GM12875 (cell line): Measurements from ENCODE around the gene ING5.

Experiments
- H3K4me3 ChIP-seq: one replicate; pipeline ENCODE4 v1.5.1; 2011; ENCODE audit warnings: low read depth, low read length, control low read depth
- CTCF ChIP-seq: IDR thresholded peaks from 2 replicates; pipeline ENCODE4 v1.5.1; 2011; ENCODE audit warnings: low read depth, mild to moderate bottlenecking, control low read depth, inconsistent platforms, low read length, moderate library complexity, borderline replicate concordance; ENCODE audit not compliant: insufficient read depth

Gene ING5

GRCh38 chr2:241678784-241679540 lies 22.9 kb upstream of the ING5 start:
- no peak for TF ChIP-seq CTCF
- H3K4me3 ChIP-seq, result no peak overlapping the region

GRCh38 chr2:241680044-241680443 lies 21.8 kb upstream of the ING5 start:
- no peak for TF ChIP-seq CTCF
- H3K4me3 ChIP-seq, result no peak overlapping the region

GRCh38 chr2:241680827-241681599 lies 20.8 kb upstream of the ING5 start:
- TF ChIP-seq CTCF, result no peak
- H3K4me3 ChIP-seq, result no peak overlapping the region

GRCh38 chr2:241686324-241686649 lies 15.6 kb upstream of the ING5 start:
- no peak for TF ChIP-seq CTCF
- H3K4me3 ChIP-seq, result peak overlapping the region; percentile 95

- peak within 1 kb of the TSS; percentile 95 for H3K4me3 ChIP-seq
- no peak for TF ChIP-seq CTCF
Observed at GRCh38 chr2:241686650-241687425, 15.0 kb upstream of the ING5 start, which contains the start of gene DTYMK. Gene DTYMK (minus strand): TSS chr2:241686815. CDS start chr2:241686783, 32 bp downstream.

- TF ChIP-seq CTCF, result no peak
- no peak overlapping the region for H3K4me3 ChIP-seq
Observed at GRCh38 chr2:241689306-241689705, 12.5 kb upstream of the ING5 start.
